GM23248 (cell line): ENCODE data around the gene MAP1B. TPM values are rescaled to one million over a fixed set of nuclear protein-coding genes. Genes with fewer than 3 reads are reported as not detected.
A peak's percentile ranks its signal among the peaks of the same experiment; 100 is the strongest.

Source experiments
- DNase-seq: peaks from one replicate; pipeline ENCODE4 v3.0.0-alpha.2; 2015
- H2AFZ ChIP-seq: fragments of 200-600 bp; sonication (generic); 2 replicates; pipeline ENCODE4 v1.6.1; 2016; ENCODE audit warnings: antibody characterized with exemption
- H3F3A ChIP-seq: fragments of 200-600 bp; sonication (generic); 2 replicates; pipeline ENCODE4 v1.6.1; 2016; ENCODE audit warnings: mild to moderate bottlenecking, antibody characterized with exemption, mixed run types; ENCODE audit not compliant: insufficient read depth
- H3K27ac ChIP-seq: fragments of 200-600 bp; sonication (generic); 2 replicates; pipeline ENCODE4 v1.5.1; 2016; ENCODE audit warnings: mild to moderate bottlenecking
- H3K27me3 ChIP-seq: fragments of 200-600 bp; sonication (generic); replicated peaks from 2 replicates; pipeline ENCODE4 v1.6.1; 2016; ENCODE audit warnings: mild to moderate bottlenecking; ENCODE audit not compliant: insufficient read depth
- H3K36me3 ChIP-seq: fragments of 200-600 bp; sonication (generic); 2 replicates; pipeline ENCODE4 v1.6.1; 2016; ENCODE audit warnings: low read depth, mild to moderate bottlenecking
- H3K4me1 ChIP-seq: fragments of 200-600 bp; sonication (generic); 2 replicates; pipeline ENCODE4 v1.6.1; 2016; ENCODE audit warnings: mild to moderate bottlenecking; ENCODE audit not compliant: insufficient read depth
- H3K4me2 ChIP-seq: fragments of 200-600 bp; sonication (generic); one replicate; pipeline ENCODE4 v1.6.1; 2016; ENCODE audit warnings: mild to moderate bottlenecking; ENCODE audit not compliant: unreplicated experiment
- H3K4me3 ChIP-seq: fragments of 200-600 bp; sonication (generic); 2 replicates; pipeline ENCODE4 v1.5.1; 2016; ENCODE audit warnings: mild to moderate bottlenecking
- H3K79me2 ChIP-seq: fragments of 200-600 bp; sonication (generic); 2 replicates; pipeline ENCODE4 v1.6.1; 2016; ENCODE audit warnings: mild to moderate bottlenecking; ENCODE audit not compliant: insufficient read depth
- H3K9ac ChIP-seq: fragments of 200-600 bp; sonication (generic); 2 replicates; pipeline ENCODE4 v1.6.1; 2016; ENCODE audit warnings: mild to moderate bottlenecking
- H3K9me2 ChIP-seq: fragments of 200-600 bp; sonication (generic); 2 replicates; pipeline ENCODE4 v1.6.1; 2016; ENCODE audit warnings: mixed run types, mild to moderate bottlenecking, moderate library complexity; ENCODE audit not compliant: insufficient read depth
- H3K9me3 ChIP-seq: fragments of 200-600 bp; sonication (generic); one replicate; pipeline ENCODE4 v1.6.1; 2017; ENCODE audit warnings: low read depth
- H4K20me1 ChIP-seq: fragments of 200-600 bp; sonication (generic); 2 replicates; pipeline ENCODE4 v1.6.0; 2016; ENCODE audit not compliant: insufficient read depth
- EZH2 ChIP-seq: fragments of 200-600 bp; sonication (generic); IDR thresholded peaks from 2 replicates; pipeline ENCODE4 v1.6.1; 2018; ENCODE audit warnings: antibody characterized with exemption, mild to moderate bottlenecking; ENCODE audit not compliant: insufficient read depth, poor library complexity, severe bottlenecking
- EZH2phosphoT487 ChIP-seq: fragments of 200-600 bp; sonication (generic); IDR thresholded peaks from 2 replicates; pipeline ENCODE4 v1.6.1; 2018; ENCODE audit warnings: antibody characterized with exemption, moderate library complexity, mild to moderate bottlenecking, low read depth; ENCODE audit not compliant: insufficient read depth
- WGBS, 2 experiments: methylation state at CpG; one replicate each; pipeline ENCODE4 v1.1.6; 2015 to 2017; ENCODE audit warnings: low lambda C conversion rate in 2 of 2, low coverage in 1 of 2; ENCODE audit errors: missing lambda C conversion rate in 2 of 2; 5-methylcytosine and 5-hydroxymethylcytosine counted together
- in situ Hi-C: fragments of 300-500 bp; cut with MboI; formaldehyde crosslinking; loops from 2 replicates; pipeline ENCODE4 v1.15.0; 2020
- polyA plus RNA-seq: library from polyadenylated mRNA; unstranded; fragments of >200 nt; fragmentation: Nextera tagmentation; extraction: Ambion mirVana; gene quantifications from 2 replicates; pipeline ENCODE4 v1.2.1, GENCODE V29; 2016
- total RNA-seq: library from RNA; depleted of rRNA; stranded (reverse); fragments of >200 nt; shearing (Covaris generic); gene quantifications from 2 replicates; pipeline ENCODE4 v1.2.3, GENCODE V29; 2014

The MAP1B gene
- total and polyA plus RNA-seq, 2 experiments from 2014 or later, result 149 to 267 TPM

GRCh38 chr5:72197393-72197792 lies 90.1 kb downstream of the MAP1B start:
- Histone ChIP-seq H3K9ac (no peak overlapping the region), H3F3A (peaks cover 2% of the 10 kb centered on the region), H3K4me1 (no peaks in the 10 kb centered on the region), H3K9me3 (no peaks in the 10 kb centered on the region), H4K20me1 (no peaks in the 10 kb centered on the region), H3K27me3 (no peaks in the 10 kb centered on the region), H3K4me2 (no peak overlapping the region), H3K4me3 (no peak overlapping the region), H3K79me2 (peaks cover 85% of the 10 kb centered on the region), H2AFZ (no peak overlapping the region), H3K27ac (no peak overlapping the region), H3K36me3 (peaks cover 81% of the 10 kb centered on the region), H3K9me2 (no peaks in the 10 kb centered on the region)
- in situ Hi-C loops, result no loop called here
- no peak for DNase-seq
- 88 to 89% methylated on average over 5 of the region's 5 CpGs for WGBS, 2 experiments
- no peak for TF ChIP-seq EZH2
- no peak for TF ChIP-seq EZH2phosphoT487

- Histone ChIP-seq H3K9ac (no peak overlapping the region), H3K4me3 (no peak overlapping the region), H3K9me3 (no peaks in the 10 kb centered on the region), H3F3A (peaks cover 23% of the 10 kb centered on the region), H3K9me2 (no peaks in the 10 kb centered on the region), H3K27ac (no peak overlapping the region), H3K27me3 (no peaks in the 10 kb centered on the region), H2AFZ (no peak overlapping the region), H3K4me1 (peaks cover 4% of the 10 kb centered on the region; the same call in 1 of the 2 replicates), H4K20me1 (no peaks in the 10 kb centered on the region), H3K4me2 (no peak overlapping the region), H3K79me2 (peaks cover 71% of the 10 kb centered on the region), H3K36me3 (peaks cover 87% of the 10 kb centered on the region)
- TF ChIP-seq EZH2, result no peak
- TF ChIP-seq EZH2phosphoT487, result no peak
- in situ Hi-C loops, result no loop called here
- 92 to 93% methylated on average over 11 to 15 of the region's 15 CpGs for WGBS, 2 experiments
- no peak for DNase-seq
These were observed 92.4 kb downstream of the MAP1B start for GRCh38 chr5:72199681-72200080.

GRCh38 chr5:72202331-72202825 lies 95.1 kb downstream of the MAP1B start:
- Histone ChIP-seq H4K20me1 (no peaks in the 10 kb centered on the region), H3K9me3 (no peaks in the 10 kb centered on the region), H3K4me1 (peaks cover 21% of the 10 kb centered on the region), H3F3A (peaks cover 50% of the 10 kb centered on the region), H3K9me2 (no peaks in the 10 kb centered on the region), H3K27me3 (no peaks in the 10 kb centered on the region), H3K4me3 (no peak overlapping the region), H3K27ac (no peak overlapping the region), H3K9ac (no peak overlapping the region), H3K36me3 (peaks cover 85% of the 10 kb centered on the region), H3K4me2 (no peak overlapping the region), H3K79me2 (peaks cover 47% of the 10 kb centered on the region), H2AFZ (no peak overlapping the region)
- WGBS, 2 experiments, result 80 to 86% methylated on average over 3 of the region's 3 CpGs
- no peak for DNase-seq
- TF ChIP-seq EZH2, result no peak
- TF ChIP-seq EZH2phosphoT487, result no peak
- in situ Hi-C loops, result no loop called here

- Histone ChIP-seq H3F3A (peaks cover 60% of the 10 kb centered on the region), H3K27me3 (no peaks in the 10 kb centered on the region), H4K20me1 (no peaks in the 10 kb centered on the region), H3K36me3 (peaks cover 85% of the 10 kb centered on the region), H3K9me2 (no peaks in the 10 kb centered on the region), H3K9ac (no peak overlapping the region), H3K79me2 (peaks cover 44% of the 10 kb centered on the region), H3K4me2 (no peak overlapping the region), H3K27ac (no peak overlapping the region), H3K9me3 (no peaks in the 10 kb centered on the region), H2AFZ (no peak overlapping the region), H3K4me1 (peaks cover 21% of the 10 kb centered on the region), H3K4me3 (no peak overlapping the region)
- 83 to 89% methylated on average over 8 of the region's 8 CpGs for WGBS, 2 experiments
- TF ChIP-seq EZH2phosphoT487 (no peak), EZH2 (no peak)
- in situ Hi-C loops, result no loop called here
- DNase-seq, result no peak
These were observed 96.1 kb downstream of the MAP1B start for GRCh38 chr5:72203251-72203845.

- H3K9ac ChIP-seq, result no peak overlapping the region
- H3K27ac ChIP-seq, result peak overlapping the region; percentile 44
- no peak overlapping the region for H2AFZ ChIP-seq
- peaks cover 76% of the 10 kb centered on the region for H3F3A ChIP-seq
- peak overlapping the region; percentile 17 for H3K4me2 ChIP-seq
- no peaks in the 10 kb centered on the region for H3K27me3 ChIP-seq
- peak; percentile 33 for DNase-seq
- in situ Hi-C loops, result no loop called here
- TF ChIP-seq EZH2phosphoT487 (no peak), EZH2 (no peak)
- H3K79me2 ChIP-seq, result peaks cover 29% of the 10 kb centered on the region
- no peaks in the 10 kb centered on the region for H3K9me3 ChIP-seq
- H3K4me3 ChIP-seq, result no peak overlapping the region
- 98 to 100% methylated on average over 1 of the region's 1 CpG for WGBS, 2 experiments
- H3K36me3 ChIP-seq, result peaks cover 80% of the 10 kb centered on the region
- no peaks in the 10 kb centered on the region for H3K9me2 ChIP-seq
- no peaks in the 10 kb centered on the region for H4K20me1 ChIP-seq
- H3K4me1 ChIP-seq, result peaks cover 32% of the 10 kb centered on the region
These were observed 97.7 kb downstream of the MAP1B start for GRCh38 chr5:72204946-72205345.
